Measurements from ENCODE around the gene C10orf53. TPM values are rescaled to one million over a fixed set of nuclear protein-coding genes. Genes with fewer than 3 reads are reported as not detected.
A peak's percentile ranks its signal among the peaks of the same experiment; 100 is the strongest.

The C10orf53 gene
- total RNA-seq, 1 experiment from 2014 or later: not detected

GRCh38 chr10:49632406-49633317 lies 46.8 kb upstream of the C10orf53 start:
- H3K9me3 ChIP-seq (ENCODE audit: control insufficient read depth, insufficient read depth, low read depth, low read length): no peaks in the 10 kb centered on the region
- TF ChIP-seq CTCF (IDR thresholded peaks at IDR 0.05) (no peak), POLR2AphosphoS5 (IDR thresholded peaks at IDR 0.05; ENCODE audit: low read depth, low read length) (no peak), SIN3A (IDR thresholded peaks at IDR 0.05; ENCODE audit: borderline replicate concordance, insufficient read depth, low read depth, low read length) (no peak), TCF7L2 (IDR thresholded peaks at IDR 0.05; ENCODE audit: low read depth, low read length) (no peak)
- TF ChIP-seq, protein P1, sequence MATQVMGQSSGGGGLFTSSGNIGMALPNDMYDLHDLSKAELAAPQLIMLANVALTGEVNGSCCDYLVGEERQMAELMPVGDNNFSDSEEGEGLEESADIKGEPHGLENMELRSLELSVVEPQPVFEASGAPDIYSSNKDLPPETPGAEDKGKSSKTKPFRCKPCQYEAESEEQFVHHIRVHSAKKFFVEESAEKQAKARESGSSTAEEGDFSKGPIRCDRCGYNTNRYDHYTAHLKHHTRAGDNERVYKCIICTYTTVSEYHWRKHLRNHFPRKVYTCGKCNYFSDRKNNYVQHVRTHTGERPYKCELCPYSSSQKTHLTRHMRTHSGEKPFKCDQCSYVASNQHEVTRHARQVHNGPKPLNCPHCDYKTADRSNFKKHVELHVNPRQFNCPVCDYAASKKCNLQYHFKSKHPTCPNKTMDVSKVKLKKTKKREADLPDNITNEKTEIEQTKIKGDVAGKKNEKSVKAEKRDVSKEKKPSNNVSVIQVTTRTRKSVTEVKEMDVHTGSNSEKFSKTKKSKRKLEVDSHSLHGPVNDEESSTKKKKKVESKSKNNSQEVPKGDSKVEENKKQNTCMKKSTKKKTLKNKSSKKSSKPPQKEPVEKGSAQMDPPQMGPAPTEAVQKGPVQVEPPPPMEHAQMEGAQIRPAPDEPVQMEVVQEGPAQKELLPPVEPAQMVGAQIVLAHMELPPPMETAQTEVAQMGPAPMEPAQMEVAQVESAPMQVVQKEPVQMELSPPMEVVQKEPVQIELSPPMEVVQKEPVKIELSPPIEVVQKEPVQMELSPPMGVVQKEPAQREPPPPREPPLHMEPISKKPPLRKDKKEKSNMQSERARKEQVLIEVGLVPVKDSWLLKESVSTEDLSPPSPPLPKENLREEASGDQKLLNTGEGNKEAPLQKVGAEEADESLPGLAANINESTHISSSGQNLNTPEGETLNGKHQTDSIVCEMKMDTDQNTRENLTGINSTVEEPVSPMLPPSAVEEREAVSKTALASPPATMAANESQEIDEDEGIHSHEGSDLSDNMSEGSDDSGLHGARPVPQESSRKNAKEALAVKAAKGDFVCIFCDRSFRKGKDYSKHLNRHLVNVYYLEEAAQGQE (IDR thresholded peaks at IDR 0.05; ENCODE audit: insufficient read depth in 1 of 2, low read depth in 2 of 2, low read length in 1 of 2): no peak
- intact Hi-C loops (cut with micrococcal nuclease; ENCODE audit: unreplicated experiment) (no loop called here), in situ Hi-C loops (cut with HindIII; ENCODE audit: low pct_unique_long_range_greater_than_20kb, low sequenced_read_pairs) (no loop called here)
- no peaks in the 10 kb centered on the region for H3K4me1 ChIP-seq (ENCODE audit: control insufficient read depth, insufficient read depth, low read length)
- H3K36me3 ChIP-seq (ENCODE audit: control insufficient read depth, insufficient read depth, low read length): no peaks in the 10 kb centered on the region
- H3K27me3 ChIP-seq (ENCODE audit: control insufficient read depth, insufficient read depth, low read length): peaks cover 6% of the 10 kb centered on the region
- no TSS peak for BruUV-seq (replicated peaks)
- no peak overlapping the region for H3K4me3 ChIP-seq (ENCODE audit: low read depth in 2 of 2, low read length in 2 of 2)
- CTCF ChIA-PET: no interaction called here
- H3K27ac ChIP-seq (ENCODE audit: low read length): no peak overlapping the region
- DNase-seq (ENCODE audit: low read depth, low spot score) (no peak), ATAC-seq (no peak; the same call in 1 of the 2 replicates)
- POLR2A ChIA-PET: no interaction called here

- TF ChIP-seq SIN3A (IDR thresholded peaks at IDR 0.05; ENCODE audit: borderline replicate concordance, insufficient read depth, low read depth, low read length): no peak
- TF ChIP-seq CTCF (IDR thresholded peaks at IDR 0.05): no peak
- TF ChIP-seq, protein P1 (IDR thresholded peaks at IDR 0.05; ENCODE audit: insufficient read depth in 1 of 2, low read depth in 2 of 2, low read length in 1 of 2): no peak
- TF ChIP-seq POLR2AphosphoS5 (IDR thresholded peaks at IDR 0.05; ENCODE audit: low read depth, low read length): no peak
- ChIA-PET CTCF (no interaction called here), POLR2A (no interaction called here)
- in situ Hi-C loops (cut with HindIII; ENCODE audit: low pct_unique_long_range_greater_than_20kb, low sequenced_read_pairs): no loop called here
- Histone ChIP-seq H3K36me3 (ENCODE audit: control insufficient read depth, insufficient read depth, low read length) (no peaks in the 10 kb centered on the region), H3K4me1 (ENCODE audit: control insufficient read depth, insufficient read depth, low read length) (no peaks in the 10 kb centered on the region), H3K27me3 (ENCODE audit: control insufficient read depth, insufficient read depth, low read length) (peaks cover 13% of the 10 kb centered on the region), H3K9me3 (ENCODE audit: control insufficient read depth, insufficient read depth, low read depth, low read length) (no peaks in the 10 kb centered on the region), H3K4me3 (ENCODE audit: low read depth in 2 of 2, low read length in 2 of 2) (no peak overlapping the region), H3K27ac (ENCODE audit: low read length) (no peak overlapping the region)
- DNase-seq (ENCODE audit: low read depth, low spot score) (no peak), ATAC-seq (0 out of 2 replicates have a peak, but pooled peaks have one; percentile 33)
- BruUV-seq (replicated peaks): no TSS peak
- intact Hi-C loops (cut with micrococcal nuclease; ENCODE audit: unreplicated experiment): no loop called here
Observed at GRCh38 chr10:49633327-49634068, 46.0 kb upstream of the C10orf53 start.

Data from Panc1 (cell line).